PC-9 (cell line): ENCODE data around the gene OR6Q1. TPM values are rescaled to one million over a fixed set of nuclear protein-coding genes. Genes with fewer than 3 reads are reported as not detected.

Source experiments
- BruUV-seq: library from RNA; stranded (reverse); fragments of 400-500 nt; replicated peaks from 2 replicates; lab custom pipeline; 2021; lab: Mats Ljungman, UMichigan
- CTCF ChIA-PET: fragments of 300-600 bp; sonication (Branson Sonifier 250); formaldehyde crosslinking; loops from one replicate; lab custom pipeline; 2022; ENCODE audit warnings: antibody characterized with exemption; lab: Charles Lee
- POLR2A ChIA-PET: fragments of 300-600 bp; sonication (Branson Sonifier 250); formaldehyde crosslinking; loops from one replicate; lab custom pipeline; 2022; ENCODE audit warnings: antibody characterized with exemption; ENCODE audit not compliant: unreplicated experiment; lab: Charles Lee
- DNase-seq, 2 experiments: peaks; one replicate each; pipeline versions ENCODE4 v3.0.0 to v3.0.0-alpha.2; 2015 to 2022; ENCODE audit warnings: mixed read lengths in 1 of 2
- H2AFZ ChIP-seq: fragments of 200-600 bp; sonication (generic); 2 replicates; pipeline ENCODE4 v1.8.1; 2017; ENCODE audit warnings: antibody characterized with exemption
- H3F3A ChIP-seq: fragments of 200-600 bp; sonication (generic); 2 replicates; pipeline ENCODE4 v1.8.1; 2017; ENCODE audit warnings: antibody characterized with exemption, mild to moderate bottlenecking, low read depth; ENCODE audit not compliant: insufficient read depth
- H3K27ac ChIP-seq: fragments of 200-600 bp; sonication (generic); 2 replicates; pipeline ENCODE4 v1.6.1; 2016; ENCODE audit warnings: mixed run types
- H3K27me3 ChIP-seq: fragments of 200-600 bp; sonication (generic); 2 replicates; pipeline ENCODE4 v1.6.1; 2016; ENCODE audit warnings: low read depth, mixed run types; ENCODE audit not compliant: insufficient read depth
- H3K36me3 ChIP-seq: fragments of 200-600 bp; sonication (generic); 2 replicates; pipeline ENCODE4 v1.6.1; 2016; ENCODE audit warnings: low read depth, mixed run types
- H3K4me1 ChIP-seq: fragments of 200-600 bp; sonication (generic); replicated peaks from 2 replicates; pipeline ENCODE4 v1.6.1; 2016; ENCODE audit warnings: mixed run types; ENCODE audit not compliant: insufficient read depth
- H3K4me2 ChIP-seq: fragments of 200-600 bp; sonication (generic); 2 replicates; pipeline ENCODE4 v1.6.1; 2017; ENCODE audit warnings: mixed run types
- H3K4me3 ChIP-seq: fragments of 200-600 bp; sonication (generic); 2 replicates; pipeline ENCODE4 v1.6.1; 2016; ENCODE audit warnings: mixed run types
- H3K79me2 ChIP-seq: fragments of 200-600 bp; sonication (generic); 2 replicates; pipeline ENCODE4 v1.6.1; 2017; ENCODE audit warnings: low read depth, mixed run types
- H3K9me2 ChIP-seq: fragments of 200-600 bp; sonication (generic); 2 replicates; pipeline ENCODE4 v1.8.1; 2017; ENCODE audit warnings: mild to moderate bottlenecking; ENCODE audit not compliant: insufficient read depth
- H3K9me3 ChIP-seq: fragments of 200-600 bp; sonication (generic); 2 replicates; pipeline ENCODE4 v1.8.1; 2016; ENCODE audit warnings: low read depth; ENCODE audit not compliant: insufficient read depth
- H4K20me1 ChIP-seq: fragments of 200-600 bp; sonication (generic); 2 replicates; pipeline ENCODE4 v1.8.1; 2017; ENCODE audit not compliant: insufficient read depth
- EZH2 ChIP-seq: fragments of 200-600 bp; sonication (generic); IDR thresholded peaks from 2 replicates; pipeline ENCODE4 v1.8.0; 2017; ENCODE audit warnings: antibody characterized with exemption, low read depth
- intact Hi-C: fragments of 100-400 bp; cut with micrococcal nuclease; formaldehyde crosslinking; loops from one replicate; pipeline ENCODE4 v1.10.0; 2022; ENCODE audit not compliant: unreplicated experiment
- total RNA-seq: library from RNA; stranded (reverse); gene quantifications from 2 replicates; pipeline ENCODE4 v1.2.3, GENCODE V29; 2021
- TF ChIP-seq, protein P1 (sequence below): fragments of 200-600 bp; sonication (generic); conservative IDR thresholded peaks from 2 replicates; pipeline ENCODE4 v1.6.1; 2017; ENCODE audit warnings: mixed run types, antibody characterized with exemption, mild to moderate bottlenecking, moderate library complexity

Gene OR6Q1
- total RNA-seq, 1 experiment from 2014 or later = not detected

- no peaks in the 10 kb centered on the region for H3K79me2 ChIP-seq
- H4K20me1 ChIP-seq = no peaks in the 10 kb centered on the region
- H3K36me3 ChIP-seq = no peaks in the 10 kb centered on the region
- TF ChIP-seq EZH2 = no peak
- TF ChIP-seq, protein P1, sequence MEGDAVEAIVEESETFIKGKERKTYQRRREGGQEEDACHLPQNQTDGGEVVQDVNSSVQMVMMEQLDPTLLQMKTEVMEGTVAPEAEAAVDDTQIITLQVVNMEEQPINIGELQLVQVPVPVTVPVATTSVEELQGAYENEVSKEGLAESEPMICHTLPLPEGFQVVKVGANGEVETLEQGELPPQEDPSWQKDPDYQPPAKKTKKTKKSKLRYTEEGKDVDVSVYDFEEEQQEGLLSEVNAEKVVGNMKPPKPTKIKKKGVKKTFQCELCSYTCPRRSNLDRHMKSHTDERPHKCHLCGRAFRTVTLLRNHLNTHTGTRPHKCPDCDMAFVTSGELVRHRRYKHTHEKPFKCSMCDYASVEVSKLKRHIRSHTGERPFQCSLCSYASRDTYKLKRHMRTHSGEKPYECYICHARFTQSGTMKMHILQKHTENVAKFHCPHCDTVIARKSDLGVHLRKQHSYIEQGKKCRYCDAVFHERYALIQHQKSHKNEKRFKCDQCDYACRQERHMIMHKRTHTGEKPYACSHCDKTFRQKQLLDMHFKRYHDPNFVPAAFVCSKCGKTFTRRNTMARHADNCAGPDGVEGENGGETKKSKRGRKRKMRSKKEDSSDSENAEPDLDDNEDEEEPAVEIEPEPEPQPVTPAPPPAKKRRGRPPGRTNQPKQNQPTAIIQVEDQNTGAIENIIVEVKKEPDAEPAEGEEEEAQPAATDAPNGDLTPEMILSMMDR = no peak
- H3F3A ChIP-seq = no peaks in the 10 kb centered on the region
- no peaks in the 10 kb centered on the region for H3K4me1 ChIP-seq
- no peak overlapping the region for H2AFZ ChIP-seq
- peaks cover 6% of the 10 kb centered on the region; the same call in 1 of the 2 replicates for H3K27me3 ChIP-seq
- no peaks in the 10 kb centered on the region for H3K9me2 ChIP-seq
- no peak overlapping the region for H3K4me2 ChIP-seq
- DNase-seq = no peak
- intact Hi-C loops = no loop called here
- H3K9me3 ChIP-seq = no peaks in the 10 kb centered on the region
- H3K4me3 ChIP-seq = no peak overlapping the region
- ChIA-PET POLR2A (interaction anchor here (0.5 kb wide), 1 partner anchor 446 kb away, joined by 5 read pairs; no protein-coding TSS in a partner anchor), CTCF (no interaction called here)
- H3K27ac ChIP-seq = no peak overlapping the region
- no TSS peak for BruUV-seq
Observed at GRCh38 chr11:58024601-58025091, 6.1 kb upstream of the OR6Q1 start.

DNA sequence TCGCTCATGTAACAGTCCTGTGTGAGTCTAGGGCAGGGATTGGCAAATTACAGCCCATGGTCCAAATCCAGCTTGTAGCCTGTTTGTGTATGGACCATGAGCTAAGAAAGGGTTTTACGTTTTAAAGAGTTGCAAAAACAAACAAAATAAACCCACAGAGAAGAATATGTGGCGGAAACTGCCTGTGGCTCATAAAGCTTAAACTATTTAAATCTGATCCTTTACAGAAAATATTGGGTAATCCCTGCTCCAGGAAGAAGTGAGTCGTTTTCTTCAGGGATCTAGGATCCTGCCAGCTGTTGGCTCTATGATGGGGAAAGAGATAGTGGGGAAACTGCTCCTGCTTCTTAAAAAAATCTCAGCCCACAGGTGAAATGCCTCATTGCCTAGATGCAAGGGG is 3.4 kb upstream of the OR6Q1 start:
- H3K27ac ChIP-seq = no peak overlapping the region
- DNase-seq = no peak
- H3K79me2 ChIP-seq = no peaks in the 10 kb centered on the region
- H4K20me1 ChIP-seq = no peaks in the 10 kb centered on the region
- BruUV-seq = no TSS peak
- intact Hi-C loops = no loop called here
- POLR2A ChIA-PET = interaction anchor here (0.6 kb wide), 1 partner anchor 11 kb away, joined by 4 read pairs; no protein-coding TSS in a partner anchor
- CTCF ChIA-PET = no interaction called here
- no peaks in the 10 kb centered on the region for H3K9me2 ChIP-seq
- no peak overlapping the region for H2AFZ ChIP-seq
- no peaks in the 10 kb centered on the region for H3F3A ChIP-seq
- no peak overlapping the region for H3K4me3 ChIP-seq
- H3K4me2 ChIP-seq = no peak overlapping the region
- TF ChIP-seq EZH2 = no peak
- TF ChIP-seq, protein P1 = no peak
- peaks cover 6% of the 10 kb centered on the region; the same call in 1 of the 2 replicates for H3K27me3 ChIP-seq
- no peaks in the 10 kb centered on the region for H3K36me3 ChIP-seq
- no peaks in the 10 kb centered on the region for H3K4me1 ChIP-seq
- H3K9me3 ChIP-seq = no peaks in the 10 kb centered on the region

- no TSS peak for BruUV-seq
- no peak overlapping the region for H3K4me2 ChIP-seq
- CTCF ChIA-PET = no interaction called here
Observed at GRCh38 chr11:58028687-58029411, 1.9 kb upstream of the OR6Q1 start.

More at GRCh38 chr11:58028687-58029411, 1.9 kb upstream of the OR6Q1 start:
- no peak for TF ChIP-seq EZH2
- TF ChIP-seq, protein P1 = no peak
- no peaks in the 10 kb centered on the region for H3F3A ChIP-seq
- H2AFZ ChIP-seq = no peak overlapping the region
- H3K9me2 ChIP-seq = no peaks in the 10 kb centered on the region
- H4K20me1 ChIP-seq = no peaks in the 10 kb centered on the region
- no peaks in the 10 kb centered on the region for H3K4me1 ChIP-seq
- H3K27ac ChIP-seq = no peak overlapping the region
- H3K9me3 ChIP-seq = no peaks in the 10 kb centered on the region
- H3K4me3 ChIP-seq = no peak overlapping the region
- H3K36me3 ChIP-seq = no peaks in the 10 kb centered on the region
- no peak for DNase-seq
- intact Hi-C loops = no loop called here
- H3K27me3 ChIP-seq = peaks cover 6% of the 10 kb centered on the region; the same call in 1 of the 2 replicates
- POLR2A ChIA-PET = no interaction called here
- H3K79me2 ChIP-seq = no peaks in the 10 kb centered on the region
